ENCODE results near the gene MAVS. TPM values are rescaled to one million over a fixed set of nuclear protein-coding genes. Genes with fewer than 3 reads are reported as not detected.
A peak's percentile ranks its signal among the peaks of the same experiment; 100 is the strongest.

The MAVS gene
- total and polyA plus RNA-seq, 9 of the 15 experiments (the other 6 are each of a cell fraction or from before 2014, with no cell fraction given), result 1.6 to 22.0 (median 11.3) TPM

GRCh38 chr20:3887876-3888620, 41.4 kb downstream of the MAVS start:
- CTCF ChIA-PET (ENCODE audit: low intra/inter-chr PET ratio), result no interaction called here
- ATAC-seq, result no peak
- no peak for FAIRE-seq
- DNase-seq (ENCODE audit: extremely low read depth in 1 of 4, low spot score in 3 of 4), result no peak
- TSS peak; percentile 66 for BruUV-seq (replicated peaks)
- Histone ChIP-seq H3K27me3 (ENCODE audit: control insufficient read depth in 2 of 2, insufficient read depth in 2 of 2, low read length in 2 of 2) (no peaks in the 10 kb centered on the region), H3K4me1 (replicated peaks in 1 of 2; ENCODE audit: control insufficient read depth in 2 of 2, insufficient read depth in 2 of 2, low read length in 2 of 2) (peaks cover 7 to 9% of the 10 kb centered on the region in 2 experiments; a peak in 4 of 5 replicates), H3K9me1 (ENCODE audit: control insufficient read depth, insufficient read depth, low read length) (no peaks in the 10 kb centered on the region), H3K9ac (ENCODE audit: insufficient read depth in 1 of 2, low read depth in 2 of 2, low read length in 2 of 2) (peak overlapping the region; percentile 94 to 96; a peak in 3 of 4 replicates), H3K27ac (ENCODE audit: extremely low read depth, low read depth, low read length) (no peak overlapping the region), H3K79me2 (ENCODE audit: control insufficient read depth, insufficient read depth, low read length) (peaks cover 56% of the 10 kb centered on the region), H3K9me3 (replicated peaks; ENCODE audit: control insufficient read depth, insufficient read depth, low read depth, low read length) (no peaks in the 10 kb centered on the region), H3K4me2 (ENCODE audit: insufficient read depth, low read length) (peak overlapping the region; percentile 89), H3K36me3 (ENCODE audit: control insufficient read depth, insufficient read depth, low read length) (peaks cover 25% of the 10 kb centered on the region; the same call in 2 of the 3 replicates), H4K20me1 (replicated peaks; ENCODE audit: control insufficient read depth, insufficient read depth, low read length) (peaks cover 21% of the 10 kb centered on the region), H2AFZ (ENCODE audit: low read depth, low read length) (no peak overlapping the region), H3K4me3 (peak overlapping the region; percentile 95)
- intact Hi-C loops (cut with micrococcal nuclease) (loop anchor here (2.0 to 5.0 kb wide), 2 partner anchors 187 to 204 kb away; no protein-coding TSS in a partner anchor), in situ Hi-C loops (cut with MboI) (no loop called here)
- TF ChIP-seq HMGXB4 (CRISPR knock-in tag; IDR thresholded peaks at IDR 0.05) (0 out of 2 replicates have a peak, but pooled peaks have one; percentile 4), NFIX (CRISPR knock-in tag; IDR thresholded peaks at IDR 0.05; ENCODE audit: low read depth) (no peak), ZNF140 (CRISPR knock-in tag; IDR thresholded peaks at IDR 0.05) (no peak)
- POLR2A ChIA-PET, result interaction anchor here (0.6 to 1.0 kb wide), 2 partner anchors 11 to 14 kb away, joined by 3 to 5 read pairs; no protein-coding TSS in a partner anchor
- WGBS (ENCODE audit: insufficient coverage, low coverage, missing lambda C conversion rate), result 34% methylated on average over 14 of the region's 15 CpGs
